Pancreas (tissue), 10 donors: ENCODE measurements around the gene KDM3B. TPM values are rescaled to one million over a fixed set of nuclear protein-coding genes. Genes with fewer than 3 reads are reported as not detected.

Experiments
- ATAC-seq, 4 donors: fragments of 200-7000 bp; cut with Tn5 transposase; one replicate each; pipeline versions ENCODE4 v1.8.0 to v1.9.1; 2020; ENCODE audit warnings: mild to moderate bottlenecking in 4 of 4, moderate library complexity in 4 of 4
- DNase-seq, 6 donors: peaks; one replicate each; pipeline ENCODE4 v3.0.0-alpha.2; 2020
- FAIRE-seq: peaks from 2 replicates; lab custom pipeline; 2012; peaks lifted over from hg19 to GRCh38; lab: Jason Lieb, UNC
- H3K27ac ChIP-seq, 4 donors: fragments of 200-600 bp; sonication (generic); 1 replicate in 3 of 4; 2 replicates in 1 of 4; pipeline versions ENCODE4 v1.5.0 to v1.8.0; 2020
- H3K27me3 ChIP-seq, 4 donors: fragments of 200-600 bp; one replicate each; pipeline ENCODE4 v1.8.0; 2021
- H3K36me3 ChIP-seq, 3 donors: fragments of 200-600 bp; sonication (generic) in 1 of 3; one replicate each; pipeline versions ENCODE4 v1.5.0 to v1.8.0; 2020 to 2021
- H3K4me1 ChIP-seq, 3 donors: fragments of 200-600 bp; one replicate each; pipeline ENCODE4 v1.8.0; 2021
- H3K4me3 ChIP-seq, 4 donors: fragments of 200-600 bp; sonication (generic) in 2 of 4; one replicate each; pipeline versions ENCODE4 v1.5.0 to v1.8.0; 2020 to 2021
- H3K9me3 ChIP-seq, 4 donors: fragments of 200-600 bp; one replicate each; pipeline ENCODE4 v1.8.0; 2021
- CTCF ChIP-seq, 4 donors: fragments of 200-600 bp; sonication (generic) in 3 of 4; IDR thresholded peaks; one replicate each; pipeline versions ENCODE4 v1.5.0 to v1.8.0; 2021; ENCODE audit warnings: antibody characterized with exemption in 4 of 4
- WGBS, 2 donors: extraction: QIAGEN DNeasy Blood & Tissue Kit; methylation state at CpG; one replicate each; pipeline ENCODE4 v1.1.7; 2013; 5-methylcytosine and 5-hydroxymethylcytosine counted together
- intact Hi-C, 3 donors: fragments of 100-400 bp; cut with DNase I; formaldehyde crosslinking; loops; one replicate each; pipeline versions ENCODE4 v1.11.1 to v1.14.2; 2022
- polyA plus RNA-seq, 2 donors: library from polyadenylated mRNA; stranded (reverse); fragments of 200-250 nt; gene quantifications; one replicate each; pipeline ENCODE4 v1.2.3, GENCODE V29; 2013
- total RNA-seq, 6 donors: library from RNA; stranded (reverse); fragmentation: NEBNext Ultra II Directional in 4 of 6; extraction: Animal tissue kit (Norgen Biotek cat#: 25700) in 4 of 6; gene quantifications; one replicate each; pipeline versions ENCODE4 v1.2.1 to v1.2.4, GENCODE V29; 2021 to 2023
- donor health status: healthy with polysubstance abuse.
- donor health status: DM: no; HTN: no; CAD: no; lungs with moderate emphysema.
- donor health status: DM: no; HTN: no; CAD: no.
- donor health status: control.
- donor health status: control.
- donor health status: Bipolar disorder and iron deficiency.
- donor health status: DM: yes; HTN: yes; CAD: no.
- donor health status: DM: no; HTN: no; CAD: no.
- donor health status: DM: no; HTN: no; CAD: no.
- donor health status: DM: yes; HTN: yes; CAD: no.

KDM3B gene
- total and polyA plus RNA-seq, 8 donors, result 14.3 to 38.3 (median 24.9) TPM

DNA sequence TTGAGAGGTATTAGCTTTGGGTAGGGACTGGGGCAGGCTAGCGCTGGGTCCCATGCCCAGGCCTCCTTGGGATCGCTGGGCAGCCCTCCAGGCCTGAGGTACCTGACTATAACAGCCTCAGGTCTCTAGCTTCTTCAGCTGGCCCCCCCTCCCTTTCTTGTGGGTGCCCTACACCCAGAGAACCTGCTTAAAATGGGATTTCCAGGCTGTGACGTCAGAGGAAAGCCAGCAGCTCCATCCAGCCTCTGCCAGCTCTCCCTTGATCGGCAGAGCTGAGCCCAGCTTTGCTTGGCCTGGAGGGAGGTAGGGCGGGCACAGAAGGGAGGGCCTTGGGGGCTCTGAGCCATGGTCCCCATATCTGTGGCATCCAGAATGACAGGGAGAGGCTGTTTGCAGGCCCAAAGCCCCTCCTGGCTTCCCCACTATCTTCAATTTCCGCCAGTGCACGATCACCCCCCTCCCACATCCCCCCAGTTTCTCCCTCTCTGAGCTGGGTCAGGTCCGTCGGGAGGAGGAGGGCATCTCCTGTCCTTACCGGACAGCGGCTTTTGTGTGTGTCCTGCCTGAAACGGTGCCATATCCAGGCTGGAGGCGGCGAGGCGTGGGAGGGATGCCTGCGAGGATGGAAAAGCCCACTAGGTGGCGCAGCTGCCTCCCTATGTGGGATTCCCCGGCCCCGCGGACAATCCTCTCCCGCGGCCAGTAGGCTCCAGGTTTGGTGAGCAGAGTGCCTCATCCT, 97.2 kb downstream of the KDM3B start:
- H3K36me3 ChIP-seq, result no peaks in the 10 kb centered on the region
- DNase-seq (peak; percentile 76 to 97 (median 90)), FAIRE-seq (no peak), ATAC-seq (peak; percentile 94 to 99 (median 96))
- no peak overlapping the region for H3K4me3 ChIP-seq
- H3K27me3 ChIP-seq, result no peaks in the 10 kb centered on the region
- no peak overlapping the region for H3K27ac ChIP-seq
- peak; percentile 90 to 95 (median 94) for TF ChIP-seq CTCF (IDR thresholded peaks at IDR 0.05)
- no peaks in the 10 kb centered on the region for H3K9me3 ChIP-seq
- H3K4me1 ChIP-seq, result no peaks in the 10 kb centered on the region
- 16 to 23% methylated on average over 14 to 22 of the region's 22 CpGs for WGBS, 2 donors
- intact Hi-C loops, result loop anchor here (5.0 to 10.0 kb wide), 3 partner anchors 53 to 105 kb away; no protein-coding TSS in a partner anchor

DNA sequence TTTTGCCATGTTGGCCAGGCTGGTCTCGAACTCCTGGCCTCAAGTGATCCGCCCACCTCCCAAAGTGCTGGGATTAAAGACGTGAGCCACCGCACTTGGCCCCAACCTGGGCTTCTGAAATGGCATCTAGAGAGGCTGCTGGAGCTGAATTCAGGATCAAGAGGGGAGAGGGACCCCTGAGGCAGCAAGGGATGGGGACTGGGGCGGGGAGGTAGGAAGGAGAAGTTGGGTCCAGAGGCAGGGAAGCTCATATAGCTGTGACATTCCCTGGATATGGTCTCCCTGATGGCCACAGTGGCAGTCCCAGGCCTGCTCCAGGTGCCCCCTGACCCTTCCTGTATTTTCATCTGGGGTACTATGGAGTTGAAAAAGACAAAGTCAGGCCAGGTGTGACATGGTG, 98.5 kb downstream of the KDM3B start:
- no peaks in the 10 kb centered on the region for H3K27me3 ChIP-seq
- TF ChIP-seq CTCF (IDR thresholded peaks at IDR 0.05), result no peak
- intact Hi-C loops, result loop anchor here (5.0 to 10.0 kb wide), 3 partner anchors 51 to 104 kb away; no protein-coding TSS in a partner anchor
- no peak overlapping the region for H3K4me3 ChIP-seq
- H3K9me3 ChIP-seq, result no peaks in the 10 kb centered on the region
- H3K27ac ChIP-seq, result no peak overlapping the region
- FAIRE-seq (no peak), ATAC-seq (no peak), DNase-seq (peak in 1 of 6 donors; percentile 29)
- H3K4me1 ChIP-seq, result no peaks in the 10 kb centered on the region
- whole genome bisulfite sequencing, 2 donors, result 87 to 88% methylated on average over 5 of the region's 5 CpGs
- H3K36me3 ChIP-seq, result no peaks in the 10 kb centered on the region

DNA sequence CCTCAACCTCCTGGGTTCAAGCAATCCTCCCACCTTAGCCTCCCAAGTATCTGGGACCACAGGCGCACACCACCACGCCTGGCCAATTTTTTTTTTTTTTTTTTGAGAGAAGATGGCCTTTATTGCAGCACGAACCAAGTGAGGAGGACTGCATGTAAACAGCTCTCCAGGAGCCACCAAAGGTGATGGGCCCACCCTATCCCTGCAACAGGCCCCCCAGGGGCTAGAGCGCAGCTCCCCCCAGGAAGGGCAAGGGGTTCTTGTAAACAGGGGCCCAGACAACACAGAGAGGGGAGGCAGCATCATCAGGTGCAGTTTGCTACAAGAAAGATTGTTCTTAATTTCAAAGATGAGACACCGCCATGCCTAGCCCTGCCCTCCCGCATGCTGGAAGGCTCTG, 100.2 kb downstream of the KDM3B start:
- intact Hi-C loops, result loop anchor here (5.0 to 10.0 kb wide), 3 partner anchors 50 to 102 kb away; no protein-coding TSS in a partner anchor
- Histone ChIP-seq H3K27me3 (no peaks in the 10 kb centered on the region), H3K4me1 (no peaks in the 10 kb centered on the region), H3K36me3 (no peaks in the 10 kb centered on the region), H3K9me3 (no peaks in the 10 kb centered on the region), H3K4me3 (no peak overlapping the region), H3K27ac (no peak overlapping the region)
- TF ChIP-seq CTCF (IDR thresholded peaks at IDR 0.05), result no peak
- FAIRE-seq (no peak), ATAC-seq (no peak), DNase-seq (no peak)
- 86 to 94% methylated on average over 6 of the region's 6 CpGs for WGBS, 2 donors

DNA sequence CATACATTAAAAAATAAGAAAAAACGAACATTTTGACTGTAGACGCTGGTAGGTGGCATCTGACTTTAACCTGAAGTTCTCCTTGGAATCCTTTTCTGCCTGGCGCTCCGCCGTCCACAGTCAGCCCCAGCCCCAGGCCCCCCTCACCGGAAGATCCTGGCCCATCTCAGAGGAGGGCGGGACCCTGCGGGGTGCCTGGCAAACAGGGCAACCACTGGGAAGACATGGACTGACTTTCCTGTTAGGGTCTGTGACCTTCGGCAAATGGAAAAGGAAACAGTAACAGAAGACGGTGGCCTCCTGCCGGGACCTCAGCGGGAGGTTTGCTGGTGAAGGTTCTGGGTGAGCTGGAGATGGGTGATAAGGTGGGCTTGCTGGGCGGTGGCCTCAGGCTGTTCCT, 101.1 kb downstream of the KDM3B start:
- Histone ChIP-seq H3K27ac (no peak overlapping the region), H3K4me3 (no peak overlapping the region), H3K4me1 (no peaks in the 10 kb centered on the region), H3K36me3 (no peaks in the 10 kb centered on the region), H3K9me3 (no peaks in the 10 kb centered on the region), H3K27me3 (no peaks in the 10 kb centered on the region)
- peak in 1 of 6 donors; percentile 44 for DNase-seq
- intact Hi-C loops, result loop anchor here (5.0 to 10.0 kb wide), 3 partner anchors 49 to 101 kb away; no protein-coding TSS in a partner anchor
- no peak for ATAC-seq
- TF ChIP-seq CTCF (IDR thresholded peaks at IDR 0.05), result no peak
- 65 to 81% methylated on average over 13 of the region's 13 CpGs for WGBS, 2 donors
- no peak for FAIRE-seq

DNA sequence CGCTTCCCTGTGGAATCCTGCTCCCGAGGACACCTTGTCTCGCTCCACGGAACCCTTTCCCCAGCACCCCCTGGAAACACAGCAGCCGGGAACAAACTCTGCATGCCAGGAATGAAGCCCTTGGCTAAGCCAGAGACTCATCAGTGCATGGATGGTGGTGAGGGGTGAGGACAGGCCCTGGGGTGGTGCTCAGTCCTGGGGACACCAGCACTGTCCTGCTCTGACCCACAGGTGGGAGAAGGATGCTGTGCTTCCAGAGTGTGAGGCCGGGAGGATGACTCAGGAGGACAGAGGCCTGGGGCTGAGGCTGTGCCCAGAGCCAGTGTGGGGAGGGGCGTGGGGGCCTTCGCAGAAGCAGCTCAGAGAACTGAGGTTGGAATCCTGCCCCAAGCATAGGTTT, 101.6 kb downstream of the KDM3B start:
- no peak overlapping the region for H3K27ac ChIP-seq
- no peaks in the 10 kb centered on the region for H3K36me3 ChIP-seq
- DNase-seq (no peak), ATAC-seq (no peak), FAIRE-seq (no peak)
- intact Hi-C loops, result loop anchor here (5.0 to 10.0 kb wide), 3 partner anchors 48 to 101 kb away; no protein-coding TSS in a partner anchor
- no peaks in the 10 kb centered on the region for H3K27me3 ChIP-seq
- no peaks in the 10 kb centered on the region for H3K9me3 ChIP-seq
- no peaks in the 10 kb centered on the region for H3K4me1 ChIP-seq
- H3K4me3 ChIP-seq, result no peak overlapping the region
- 72 to 76% methylated on average over 8 of the region's 8 CpGs for WGBS, 2 donors
- TF ChIP-seq CTCF (IDR thresholded peaks at IDR 0.05), result no peak
